ENCODE results near the gene EXOC2. TPM values are rescaled to one million over a fixed set of nuclear protein-coding genes. Genes with fewer than 3 reads are reported as not detected.

The EXOC2 gene
- total and polyA plus RNA-seq, 10 donors = 7.0 to 32.8 (median 25.3) TPM

GRCh38 chr6:548517-548916, 144.4 kb downstream of the EXOC2 start:
- H3K36me3 ChIP-seq = peaks cover 0 to 88% (median 35%) of the 10 kb centered on the region in 6 donors
- peaks cover 0 to 12% (median 0%) of the 10 kb centered on the region in 6 donors for H3K4me1 ChIP-seq
- 73 to 84% (median 80%) methylated on average over 6 of the region's 6 CpGs for WGBS, 5 donors
- intact Hi-C loops (cut with DNase I; ENCODE audit: low total_unique reads) = no loop called here
- no peaks in the 10 kb centered on the region for H3K27me3 ChIP-seq (replicated peaks in 1 of 7)
- no peak for DNase-seq
- no peak for TF ChIP-seq POLR2A (IDR thresholded peaks at IDR 0.05)
- no peak for TF ChIP-seq POLR2AphosphoS5 (IDR thresholded peaks at IDR 0.05)
- TF ChIP-seq, protein P1, sequence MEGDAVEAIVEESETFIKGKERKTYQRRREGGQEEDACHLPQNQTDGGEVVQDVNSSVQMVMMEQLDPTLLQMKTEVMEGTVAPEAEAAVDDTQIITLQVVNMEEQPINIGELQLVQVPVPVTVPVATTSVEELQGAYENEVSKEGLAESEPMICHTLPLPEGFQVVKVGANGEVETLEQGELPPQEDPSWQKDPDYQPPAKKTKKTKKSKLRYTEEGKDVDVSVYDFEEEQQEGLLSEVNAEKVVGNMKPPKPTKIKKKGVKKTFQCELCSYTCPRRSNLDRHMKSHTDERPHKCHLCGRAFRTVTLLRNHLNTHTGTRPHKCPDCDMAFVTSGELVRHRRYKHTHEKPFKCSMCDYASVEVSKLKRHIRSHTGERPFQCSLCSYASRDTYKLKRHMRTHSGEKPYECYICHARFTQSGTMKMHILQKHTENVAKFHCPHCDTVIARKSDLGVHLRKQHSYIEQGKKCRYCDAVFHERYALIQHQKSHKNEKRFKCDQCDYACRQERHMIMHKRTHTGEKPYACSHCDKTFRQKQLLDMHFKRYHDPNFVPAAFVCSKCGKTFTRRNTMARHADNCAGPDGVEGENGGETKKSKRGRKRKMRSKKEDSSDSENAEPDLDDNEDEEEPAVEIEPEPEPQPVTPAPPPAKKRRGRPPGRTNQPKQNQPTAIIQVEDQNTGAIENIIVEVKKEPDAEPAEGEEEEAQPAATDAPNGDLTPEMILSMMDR (IDR thresholded peaks at IDR 0.05 in 8 of 11, conservative IDR thresholded peaks at IDR 0.05 in 3 of 11) = no peak
- H3K9me3 ChIP-seq = no peaks in the 10 kb centered on the region
- no peak overlapping the region for H3K4me3 ChIP-seq
- H3K27ac ChIP-seq = no peak overlapping the region

- Histone ChIP-seq H3K9me3 (no peaks in the 10 kb centered on the region), H3K4me1 (peaks cover 0 to 12% (median 0%) of the 10 kb centered on the region in 6 donors), H3K4me3 (no peak overlapping the region), H3K36me3 (peaks cover 0 to 88% (median 36%) of the 10 kb centered on the region in 6 donors), H3K27me3 (replicated peaks in 1 of 7) (no peaks in the 10 kb centered on the region), H3K27ac (no peak overlapping the region)
- 80 to 90% (median 88%) methylated on average over 5 of the region's 5 CpGs for WGBS, 5 donors
- intact Hi-C loops (cut with DNase I; ENCODE audit: low total_unique reads) = no loop called here
- DNase-seq = no peak
- TF ChIP-seq, protein P1 (IDR thresholded peaks at IDR 0.05 in 8 of 11, conservative IDR thresholded peaks at IDR 0.05 in 3 of 11) = no peak
- TF ChIP-seq POLR2A (IDR thresholded peaks at IDR 0.05) = no peak
- TF ChIP-seq POLR2AphosphoS5 (IDR thresholded peaks at IDR 0.05) = no peak
These were observed 144.8 kb downstream of the EXOC2 start for GRCh38 chr6:548091-548490.

DNA sequence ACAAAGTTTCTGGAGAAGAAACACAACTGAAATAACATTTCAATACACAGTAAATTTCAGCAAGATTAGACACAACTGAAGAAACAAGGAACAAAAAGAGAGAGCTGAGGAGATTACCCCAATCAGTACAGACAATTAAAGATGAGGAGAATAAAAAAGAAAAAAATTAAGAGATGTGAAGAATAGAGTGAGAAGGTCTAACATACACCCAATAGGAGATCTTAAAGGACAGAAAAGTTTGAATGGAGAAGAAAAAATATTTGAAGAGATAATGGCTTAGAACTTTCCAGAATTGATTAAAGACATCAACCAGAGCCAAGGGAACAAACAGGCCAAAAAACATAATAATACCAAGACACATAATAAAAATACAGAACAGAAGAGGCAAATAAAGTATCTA, 152.4 kb downstream of the EXOC2 start:
- no peaks in the 10 kb centered on the region for H3K27me3 ChIP-seq (replicated peaks in 1 of 7)
- no peak overlapping the region for H3K27ac ChIP-seq
- peaks cover 5 to 22% (median 13%) of the 10 kb centered on the region in 8 donors for H3K9me3 ChIP-seq
- no peak for DNase-seq
- intact Hi-C loops (cut with DNase I; ENCODE audit: low total_unique reads) = no loop called here
- no peaks in the 10 kb centered on the region for H3K4me1 ChIP-seq
- TF ChIP-seq POLR2AphosphoS5 (IDR thresholded peaks at IDR 0.05) = no peak
- TF ChIP-seq POLR2A (IDR thresholded peaks at IDR 0.05) = no peak
- H3K4me3 ChIP-seq = no peak overlapping the region
- H3K36me3 ChIP-seq = peaks cover 0 to 91% (median 33%) of the 10 kb centered on the region in 6 donors

DNA sequence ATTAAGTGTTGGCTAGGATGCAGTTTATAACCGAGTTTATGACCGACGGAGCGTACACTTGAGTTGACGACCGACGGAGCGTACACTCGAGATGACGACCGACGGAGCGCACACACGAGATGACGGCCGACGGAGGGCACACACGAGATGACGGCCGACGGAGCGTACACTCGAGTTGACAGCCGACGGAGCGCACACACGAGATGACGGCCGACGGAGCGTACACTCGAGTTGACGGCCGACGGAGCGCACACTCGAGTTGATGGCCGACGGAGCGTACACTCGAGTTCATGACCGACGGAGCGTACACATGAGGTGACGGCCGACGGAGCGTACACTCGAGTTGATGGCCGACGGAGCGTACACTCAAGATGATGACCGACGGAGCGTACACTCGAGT, 155.8 kb downstream of the EXOC2 start:
- TF ChIP-seq POLR2AphosphoS5 (IDR thresholded peaks at IDR 0.05) (no peak), POLR2A (IDR thresholded peaks at IDR 0.05) (no peak)
- TF ChIP-seq, protein P1 (IDR thresholded peaks at IDR 0.05 in 8 of 11, conservative IDR thresholded peaks at IDR 0.05 in 3 of 11) = no peak
- no peaks in the 10 kb centered on the region for H3K4me1 ChIP-seq
- no peaks in the 10 kb centered on the region for H3K27me3 ChIP-seq (replicated peaks in 1 of 7)
- peaks cover 5 to 22% (median 13%) of the 10 kb centered on the region in 8 donors for H3K9me3 ChIP-seq
- 95 to 97% (median 96%) methylated on average over 56 of the region's 56 CpGs for WGBS, 5 donors
- H3K36me3 ChIP-seq = peaks cover 0 to 79% (median 10%) of the 10 kb centered on the region in 6 donors
- intact Hi-C loops (cut with DNase I; ENCODE audit: low total_unique reads) = no loop called here
- no peak overlapping the region for H3K27ac ChIP-seq
- H3K4me3 ChIP-seq = no peak overlapping the region
- no peak for DNase-seq

GRCh38 chr6:530425-530824, 162.5 kb downstream of the EXOC2 start:
- no peak for DNase-seq
- TF ChIP-seq, protein P1 (IDR thresholded peaks at IDR 0.05 in 8 of 11, conservative IDR thresholded peaks at IDR 0.05 in 3 of 11) = no peak
- TF ChIP-seq POLR2AphosphoS5 (IDR thresholded peaks at IDR 0.05) (no peak), POLR2A (IDR thresholded peaks at IDR 0.05) (no peak)
- intact Hi-C loops (cut with DNase I; ENCODE audit: low total_unique reads) = no loop called here
- Histone ChIP-seq H3K27ac (no peak overlapping the region), H3K4me3 (no peak overlapping the region), H3K27me3 (replicated peaks in 1 of 7) (no peaks in the 10 kb centered on the region), H3K9me3 (no peaks in the 10 kb centered on the region), H3K36me3 (peaks cover 0 to 68% (median 10%) of the 10 kb centered on the region in 6 donors), H3K4me1 (no peaks in the 10 kb centered on the region)
- 91 to 94% (median 91%) methylated on average over 9 of the region's 9 CpGs for WGBS, 5 donors

Data from spleen (tissue), 11 donors.